HCEC 1CT (cell line): ENCODE results near the gene SLC9C1.
"Not testable (repeated sequence)": the region's sequence is repeated elsewhere in the genome, so short reads cannot be mapped to it uniquely, and the experiment has no call there.

Source experiments
- DNase-seq: peaks from one replicate; pipeline ENCODE4 v3.0.0-alpha.2; 2017

SLC9C1 gene

DNA sequence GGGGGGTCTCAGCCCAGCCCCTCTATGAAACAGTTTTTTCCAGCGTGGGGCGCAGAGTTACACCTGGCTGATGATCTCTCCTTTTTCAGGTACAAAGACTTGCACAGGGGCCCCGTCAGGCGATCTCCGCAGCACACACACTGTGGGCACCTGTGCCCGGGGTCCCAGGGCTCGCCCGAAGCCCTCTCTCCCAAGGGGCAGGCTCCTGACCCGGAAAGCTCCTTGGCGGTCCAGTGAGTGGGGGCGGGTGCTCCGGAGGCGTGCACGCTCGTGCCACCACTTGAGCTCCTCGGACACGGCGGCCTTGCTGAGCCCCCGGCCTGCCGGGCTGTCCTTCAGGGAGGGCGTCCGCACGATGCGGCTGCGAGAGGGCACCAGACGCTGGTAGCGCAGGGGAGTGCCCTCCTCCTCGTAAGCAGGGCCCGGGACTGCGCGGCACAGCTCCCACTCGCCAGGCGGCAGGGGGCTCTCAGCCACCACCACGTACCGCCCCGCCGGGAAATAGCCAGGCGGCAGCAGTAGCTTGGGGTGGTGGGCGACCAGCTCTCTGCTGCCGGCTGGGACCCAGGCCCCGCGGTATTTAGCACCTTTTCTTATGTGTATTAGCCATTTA lies 108.5 kb downstream of the SLC9C1 start:
- not testable (repeated sequence) for DNase-seq

DNA sequence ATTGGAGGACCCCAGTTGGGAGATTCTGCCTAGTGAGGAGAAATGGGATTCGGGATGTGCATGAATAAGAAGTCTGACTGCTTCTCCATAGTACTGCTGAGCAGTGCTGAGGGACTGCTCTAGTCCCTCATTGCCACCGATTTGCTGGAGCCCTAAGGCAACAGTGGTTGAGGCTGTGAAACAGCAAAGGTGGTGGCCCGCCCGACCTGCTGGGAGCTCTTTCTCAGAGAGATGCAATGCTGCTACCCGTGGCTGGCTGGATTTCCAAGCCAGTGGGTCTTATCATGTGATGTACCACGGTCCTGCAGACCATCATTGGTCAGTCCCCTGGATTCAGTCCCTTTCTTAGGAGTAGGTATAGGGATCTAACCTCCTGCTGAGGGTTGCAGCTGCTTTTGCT lies 118.4 kb downstream of the SLC9C1 start:
- DNase-seq = no peak

- DNase-seq = no peak
These were observed 119.0 kb downstream of the SLC9C1 start for GRCh38 chr3:112175037-112175436.

DNA sequence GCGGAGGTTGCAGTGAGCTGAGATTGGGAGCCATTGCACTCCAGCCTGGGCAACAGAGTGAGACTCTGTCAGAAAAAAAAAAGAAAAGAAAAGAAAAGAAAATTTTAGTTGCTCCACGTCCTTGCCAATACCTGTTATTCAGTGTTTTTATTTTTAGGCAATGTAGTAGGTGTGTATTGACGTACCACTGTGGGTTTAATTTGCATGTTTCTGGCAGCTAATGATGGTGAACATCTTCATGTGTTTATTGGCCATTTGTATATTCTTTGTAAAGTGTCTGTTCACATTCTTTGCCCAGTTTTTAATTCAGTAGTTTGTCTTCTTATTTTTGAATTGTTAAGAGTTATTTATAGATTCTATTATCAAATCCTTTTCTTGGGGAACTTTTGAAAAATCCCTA lies 122.9 kb downstream of the SLC9C1 start:
- no peak for DNase-seq

DNA sequence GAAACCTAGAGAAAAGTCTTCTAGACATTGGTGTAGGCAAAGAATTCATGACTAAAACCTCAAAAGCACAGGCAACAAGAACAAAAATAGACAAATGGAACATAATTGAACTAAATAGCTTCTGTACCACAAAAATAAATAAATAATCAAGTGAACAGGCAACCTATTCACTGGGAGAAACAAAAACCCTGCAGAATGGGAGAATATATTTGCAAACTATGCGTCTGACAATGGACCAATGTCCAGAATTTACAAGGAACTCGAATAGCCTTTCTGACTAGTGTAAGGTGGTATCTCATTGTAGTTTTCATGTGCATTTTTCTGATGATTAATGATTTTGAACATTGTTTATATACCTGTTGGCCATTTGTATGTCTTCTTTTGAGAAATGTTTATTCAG lies 124.0 kb downstream of the SLC9C1 start:
- DNase-seq = no peak

- DNase-seq = no peak
These were observed 126.3 kb downstream of the SLC9C1 start for GRCh38 chr3:112167758-112168157.

DNA sequence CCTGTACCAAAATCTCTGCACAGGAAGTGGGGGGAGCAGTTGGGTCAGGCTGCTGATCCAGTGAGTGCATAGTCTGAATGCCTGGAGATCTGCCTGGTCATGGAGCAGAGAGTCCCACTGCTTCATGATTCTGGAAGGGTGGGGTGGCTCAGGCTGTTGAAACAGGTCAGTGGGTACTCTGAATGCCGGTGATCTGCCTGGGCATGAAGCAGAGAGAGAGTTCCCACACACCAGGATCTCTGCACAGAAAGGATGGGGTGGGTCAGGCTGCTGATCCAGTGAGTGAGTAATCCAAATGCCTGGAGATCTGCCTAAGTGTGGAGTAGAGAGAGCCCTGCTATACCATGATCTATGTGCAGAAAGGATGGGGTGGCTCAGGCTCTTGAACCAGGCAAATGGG lies 144.9 kb downstream of the SLC9C1 start:
- DNase-seq = no peak

- no peak for DNase-seq
These were observed 150.3 kb downstream of the SLC9C1 start for GRCh38 chr3:112143689-112144088.

GRCh38 chr3:112143251-112143650 lies 150.8 kb downstream of the SLC9C1 start:
- peak; percentile 45 for DNase-seq

DNA sequence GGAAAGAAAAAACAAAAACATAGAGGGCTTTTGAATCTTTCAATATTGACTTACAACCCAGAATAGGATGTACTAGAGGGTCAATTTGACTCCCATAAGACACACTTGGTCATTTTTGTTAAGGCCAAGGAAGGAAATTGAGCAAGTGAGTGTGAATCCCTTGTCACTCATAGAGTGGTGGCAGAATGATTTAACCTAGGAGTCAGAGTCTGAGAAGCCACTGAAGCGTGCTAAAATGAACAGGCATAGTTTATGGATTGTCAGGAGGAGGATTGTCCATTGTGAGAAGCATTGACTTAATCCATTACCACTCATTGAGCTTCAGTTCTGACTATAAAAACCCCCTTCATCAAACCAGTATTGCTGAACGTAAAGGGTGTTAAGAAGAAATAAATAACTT lies 152.7 kb downstream of the SLC9C1 start:
- DNase-seq = no peak

- no peak for DNase-seq
These were observed 153.4 kb downstream of the SLC9C1 start for GRCh38 chr3:112140584-112140983.

- no peak for DNase-seq
These were observed 155.6 kb downstream of the SLC9C1 start for GRCh38 chr3:112138219-112138969.

- DNase-seq = no peak
These were observed 156.2 kb downstream of the SLC9C1 start for GRCh38 chr3:112137781-112138180.

DNA sequence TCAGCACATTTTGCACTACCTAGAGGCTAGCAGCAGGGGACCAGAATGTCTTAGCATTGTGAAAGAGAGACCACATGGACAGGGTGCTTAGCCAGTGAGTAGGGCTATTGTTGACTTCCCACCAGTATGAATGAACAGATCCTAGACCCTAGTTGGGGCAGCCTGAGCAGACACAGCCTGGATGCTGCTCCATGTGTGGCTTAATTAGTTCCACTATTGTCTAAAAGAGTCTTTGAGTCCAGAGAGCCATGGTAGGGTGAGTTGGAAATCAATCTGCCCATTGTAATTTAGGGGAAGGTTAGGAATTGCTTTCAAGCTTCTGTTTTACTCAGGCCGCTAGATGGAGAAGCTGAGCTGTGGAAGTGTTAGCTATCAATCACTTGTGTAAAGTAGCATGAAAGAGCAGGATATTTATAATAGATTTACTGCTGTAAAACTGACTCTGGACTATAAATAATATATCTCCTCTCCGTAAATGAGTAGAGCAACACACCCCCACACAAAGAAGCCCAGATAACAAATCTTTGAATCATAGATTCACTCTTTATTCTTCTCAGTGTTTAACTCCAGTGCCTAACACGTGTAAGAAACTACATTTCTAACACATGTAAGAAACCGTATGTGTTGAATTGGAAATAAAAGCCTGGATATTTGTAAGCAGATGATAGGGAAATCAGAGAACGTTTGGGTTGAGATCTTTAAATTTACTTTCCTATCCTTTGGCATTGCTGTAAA lies 156.9 kb downstream of the SLC9C1 start:
- peak; percentile 39 for DNase-seq

GRCh38 chr3:112136046-112136445 lies 158.0 kb downstream of the SLC9C1 start:
- no peak for DNase-seq

GRCh38 chr3:112134335-112135124 lies 159.5 kb downstream of the SLC9C1 start:
- no peak for DNase-seq

- DNase-seq = no peak
These were observed 160.2 kb downstream of the SLC9C1 start for GRCh38 chr3:112133626-112134334.

GRCh38 chr3:112132975-112133448 lies 161.0 kb downstream of the SLC9C1 start, which contains the start of gene GCSAM:
Gene GCSAM, minus strand, starts transcription at chr3:112133248. Its CDS starts 128 bp downstream, at chr3:112133120.
- DNase-seq = no peak

DNA sequence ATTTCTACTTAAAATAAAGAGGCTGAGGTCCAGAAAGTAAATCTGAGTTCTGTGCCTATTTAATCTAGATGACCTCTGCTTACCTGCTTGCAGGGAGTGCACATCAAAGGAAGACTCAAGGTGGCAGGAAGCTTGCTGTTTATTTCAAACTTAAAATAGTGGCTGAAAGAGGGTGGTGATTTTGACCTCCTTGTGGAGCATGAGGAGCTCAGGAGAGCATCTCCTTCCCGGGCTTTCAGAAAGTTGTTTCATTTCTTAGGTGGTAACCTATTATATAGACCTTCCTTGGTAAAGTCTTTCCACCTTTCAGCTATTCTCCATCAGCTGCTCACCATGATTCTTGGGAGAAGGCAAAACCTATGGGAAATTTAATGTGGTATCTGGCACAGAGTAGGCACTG lies 161.5 kb downstream of the SLC9C1 start:
- DNase-seq = no peak

DNA sequence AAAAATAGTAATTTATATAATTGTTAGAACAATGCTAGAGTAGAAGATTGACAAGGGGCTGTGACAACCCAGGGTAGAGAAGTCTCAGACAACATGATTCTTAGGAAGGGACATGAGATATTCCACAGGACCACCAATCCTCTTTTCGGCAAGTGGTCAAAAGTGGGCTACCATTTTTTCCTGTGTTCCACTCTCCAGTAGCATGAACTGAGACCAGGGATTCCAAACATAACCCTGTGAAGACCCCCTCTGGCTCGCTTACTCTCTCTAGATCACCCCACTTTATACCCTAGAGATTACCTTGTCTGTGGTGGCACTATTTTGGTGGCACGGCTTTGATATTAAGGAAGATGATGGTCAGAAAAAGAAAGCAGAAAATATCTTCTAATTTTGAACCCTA lies 161.9 kb downstream of the SLC9C1 start:
- no peak for DNase-seq

DNA sequence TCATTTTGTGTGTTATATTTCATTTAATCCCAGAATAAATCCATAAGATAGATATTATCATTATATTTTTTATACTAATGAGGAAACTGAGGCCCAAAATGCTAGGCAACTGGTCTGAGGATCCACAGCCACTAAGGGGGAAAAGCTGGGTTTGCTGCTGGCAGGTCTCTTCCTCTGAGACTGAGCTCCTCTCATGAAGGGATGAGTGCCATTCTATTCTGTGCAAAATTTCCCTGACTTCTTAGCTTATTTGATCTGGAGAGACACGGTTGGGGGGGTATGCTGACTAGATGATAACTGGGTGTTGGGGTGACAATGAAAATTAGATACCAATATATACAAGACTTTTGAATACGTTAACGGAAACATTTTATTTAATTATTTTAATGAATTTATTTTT lies 162.9 kb downstream of the SLC9C1 start:
- DNase-seq = no peak

DNA sequence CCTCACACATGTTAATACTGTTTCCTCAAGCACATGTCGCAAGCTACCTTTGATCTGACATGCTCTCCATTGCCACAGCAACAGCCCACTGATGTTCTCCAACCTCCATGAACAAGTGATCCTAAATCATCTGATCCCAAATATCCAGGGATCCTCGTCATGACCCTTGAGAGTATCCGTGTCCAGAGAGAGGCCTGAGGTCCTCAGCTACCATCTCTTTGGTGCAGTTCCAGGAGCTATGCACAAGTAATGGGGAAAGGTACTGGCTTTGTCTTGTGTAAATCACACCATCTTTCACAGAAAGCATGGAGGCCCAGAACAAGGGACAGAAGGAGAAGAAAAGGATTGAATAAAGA lies 163.4 kb downstream of the SLC9C1 start:
- DNase-seq = no peak
